ENCODE measurements around the gene POLR2M. TPM values are rescaled to one million over a fixed set of nuclear protein-coding genes. Genes with fewer than 3 reads are reported as not detected.
A peak's percentile ranks its signal among the peaks of the same experiment; 100 is the strongest.

The POLR2M gene
- total RNA-seq, 1 experiment from 2014 or later, result 238 TPM

DNA sequence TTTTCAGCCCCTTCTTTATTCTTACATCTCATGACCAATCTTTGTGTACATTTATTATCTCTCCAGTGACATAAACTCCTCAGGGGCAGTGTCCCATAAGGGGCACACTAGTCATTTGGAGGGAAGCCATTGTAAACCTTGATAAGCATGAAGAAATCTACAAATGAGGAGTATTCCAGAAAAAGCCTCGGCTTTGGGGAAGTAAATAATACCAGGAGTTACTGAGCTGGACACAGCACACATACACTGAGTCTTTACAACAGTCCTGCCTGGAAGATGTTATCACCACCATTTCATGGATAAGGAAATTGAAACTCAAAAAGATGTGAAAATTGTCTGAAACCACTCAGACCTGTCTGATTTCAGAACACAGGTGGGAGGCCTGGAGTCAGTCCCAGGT, 15.4 kb upstream of the POLR2M start:
- DNase-seq (ENCODE audit: low read depth), result no peak

DNA sequence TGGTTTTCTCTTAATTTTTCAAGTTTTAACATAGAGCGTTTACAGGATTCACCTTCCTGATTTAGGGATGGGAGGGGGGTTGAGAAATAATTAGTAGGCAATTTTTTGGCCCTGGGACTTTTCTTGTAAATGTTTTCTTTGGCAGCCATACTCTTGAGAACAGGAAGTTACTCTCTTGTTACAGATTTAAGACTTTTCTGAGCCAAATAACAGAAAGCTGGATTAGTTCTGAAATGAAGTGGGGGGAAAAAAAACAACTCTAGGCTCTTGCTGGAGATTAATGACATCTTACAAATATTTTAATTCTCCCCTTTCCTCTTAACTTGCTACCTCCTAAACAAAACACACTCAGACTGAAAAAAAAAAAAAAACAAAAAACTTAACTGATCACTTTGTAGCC, 13.8 kb upstream of the POLR2M start:
- DNase-seq (ENCODE audit: low read depth), result peak; percentile 42

DNA sequence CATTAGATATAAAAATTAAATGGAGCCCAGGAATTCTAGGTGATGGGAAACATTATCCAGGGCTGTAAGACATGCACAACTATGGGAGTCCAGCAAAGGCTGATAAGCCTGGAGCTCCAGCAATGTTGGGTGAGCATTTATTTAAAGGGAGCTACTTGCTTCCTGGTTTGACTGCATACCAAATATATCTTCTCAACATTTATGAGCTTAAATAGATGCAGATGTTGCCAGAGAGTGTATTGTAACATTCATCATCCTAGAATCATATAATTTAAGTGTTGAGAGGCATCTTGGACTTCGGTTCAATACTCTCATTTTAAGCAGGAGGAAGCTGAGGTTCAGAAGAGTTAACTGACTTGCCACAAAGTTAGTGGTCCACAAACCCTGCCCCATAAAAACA, 12.2 kb upstream of the POLR2M start:
- DNase-seq (ENCODE audit: low read depth), result no peak

DNA sequence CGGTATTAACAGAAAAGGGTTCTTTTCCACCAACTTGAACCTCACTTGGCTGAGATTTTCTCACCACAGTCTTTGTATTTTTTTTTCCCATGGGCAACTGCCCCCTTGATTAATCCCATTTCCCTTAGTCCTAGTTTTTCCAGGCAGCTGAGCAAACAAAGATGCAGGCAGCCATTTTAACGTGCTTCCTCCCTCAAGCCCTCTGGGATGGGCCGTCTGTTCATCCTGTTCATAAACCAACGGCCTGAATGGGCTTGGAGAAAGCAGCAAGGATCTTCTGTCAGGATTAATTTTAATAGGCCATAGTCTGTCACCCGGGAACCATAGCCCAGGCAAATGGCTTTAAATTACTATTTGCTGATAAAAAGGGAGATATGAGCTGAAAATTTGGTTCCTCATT, 10.4 kb upstream of the POLR2M start:
- DNase-seq (ENCODE audit: low read depth), result no peak

DNA sequence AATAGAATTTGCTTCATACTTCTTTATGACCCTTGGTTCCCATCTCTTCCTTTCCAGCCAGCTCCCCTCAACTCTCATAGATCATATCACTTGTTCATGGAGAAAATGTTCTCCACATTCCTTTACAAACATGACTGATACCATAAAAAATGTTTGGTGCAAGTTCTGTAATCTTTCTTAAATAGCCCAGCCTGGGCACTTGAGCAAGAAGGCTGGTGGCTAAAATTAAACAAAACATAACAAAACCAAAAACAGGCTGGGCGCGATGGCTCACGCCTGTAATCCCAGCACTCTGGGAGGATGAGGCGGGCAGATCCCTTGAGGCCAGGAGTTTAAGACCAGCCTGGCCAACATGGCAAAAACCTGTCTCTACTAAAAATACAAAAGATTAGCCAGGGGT, 8.9 kb upstream of the POLR2M start:
- peak; percentile 50 for DNase-seq (ENCODE audit: low read depth)

DNA sequence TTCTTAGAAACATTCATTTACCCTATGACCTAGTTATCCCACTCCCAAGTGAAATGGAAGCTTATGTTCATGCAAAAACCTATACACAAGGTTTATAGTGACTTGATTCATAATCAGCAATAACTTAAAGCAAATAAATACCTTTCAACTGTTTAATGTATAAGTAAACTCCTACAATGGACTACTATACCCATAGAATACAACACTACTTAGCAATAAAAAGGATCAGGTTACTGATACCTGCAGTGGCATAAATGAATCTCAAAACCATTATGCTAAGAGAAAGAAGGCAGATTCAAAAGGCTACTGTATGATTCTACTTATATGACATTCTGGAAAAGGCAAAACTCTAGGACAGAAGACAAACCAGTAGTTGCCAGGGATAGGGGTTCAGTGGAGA, 8.3 kb upstream of the POLR2M start:
- DNase-seq (ENCODE audit: low read depth), result no peak

DNA sequence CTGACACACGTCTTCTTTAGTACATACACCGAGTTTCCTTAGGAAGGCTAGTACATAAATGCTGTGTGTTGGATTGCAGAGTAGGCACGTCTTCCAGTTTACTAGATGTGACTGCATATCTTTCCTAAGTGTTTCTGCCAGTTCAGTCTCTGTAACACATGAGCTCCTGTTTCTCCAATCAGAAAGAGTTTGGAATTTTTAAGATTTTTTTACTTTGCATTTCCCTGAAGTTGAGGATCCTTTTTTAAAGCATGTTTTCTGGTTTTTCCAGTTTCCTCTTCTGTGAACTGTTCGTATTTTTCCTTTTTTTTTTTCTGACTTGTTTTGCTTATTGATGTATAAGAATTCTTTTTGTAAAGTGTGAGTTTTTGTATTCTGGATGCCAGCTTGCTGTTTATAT, 7.5 kb upstream of the POLR2M start:
- no peak for DNase-seq (ENCODE audit: low read depth)

DNA sequence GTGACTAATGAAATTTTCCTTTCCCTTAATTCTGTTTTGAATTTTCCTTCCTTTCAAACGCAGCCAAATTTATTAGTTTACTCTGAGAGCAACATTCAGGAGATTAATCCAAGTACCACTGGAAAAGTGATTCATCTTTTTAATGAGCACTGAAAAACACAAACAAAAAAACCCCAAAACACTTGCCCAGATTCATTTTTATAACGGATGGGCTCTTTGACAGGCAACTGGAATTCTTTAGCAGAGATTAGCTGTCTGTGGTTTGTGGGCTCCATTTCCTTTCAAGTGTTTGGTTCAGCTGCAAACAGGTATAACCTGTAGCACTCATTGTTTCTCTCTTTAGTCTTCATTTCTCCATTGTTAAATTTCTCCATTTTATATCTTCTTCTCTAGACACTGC, 3.1 kb upstream of the POLR2M start:
- peak; percentile 88 for DNase-seq (ENCODE audit: low read depth)

DNA sequence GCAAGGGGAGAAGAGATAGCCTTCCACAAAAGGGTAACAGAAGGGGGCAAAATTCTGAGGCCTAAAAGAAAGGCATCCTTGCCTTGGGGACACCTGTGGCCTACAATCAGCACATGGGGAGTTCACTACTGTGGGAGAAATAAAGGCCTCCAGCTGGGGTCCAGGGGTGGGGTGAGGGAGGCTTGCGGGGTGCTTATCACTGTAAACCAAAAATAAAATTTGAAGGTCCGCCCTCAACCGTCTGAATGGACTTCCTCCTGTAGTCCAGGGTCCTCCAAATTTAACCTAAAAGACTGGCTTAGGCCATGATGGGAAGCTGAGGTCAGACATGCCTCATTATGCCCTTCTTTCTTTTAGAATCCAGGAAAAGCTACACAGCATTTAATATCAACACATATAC, 2.1 kb upstream of the POLR2M start:
- no peak for DNase-seq (ENCODE audit: low read depth)

DNA sequence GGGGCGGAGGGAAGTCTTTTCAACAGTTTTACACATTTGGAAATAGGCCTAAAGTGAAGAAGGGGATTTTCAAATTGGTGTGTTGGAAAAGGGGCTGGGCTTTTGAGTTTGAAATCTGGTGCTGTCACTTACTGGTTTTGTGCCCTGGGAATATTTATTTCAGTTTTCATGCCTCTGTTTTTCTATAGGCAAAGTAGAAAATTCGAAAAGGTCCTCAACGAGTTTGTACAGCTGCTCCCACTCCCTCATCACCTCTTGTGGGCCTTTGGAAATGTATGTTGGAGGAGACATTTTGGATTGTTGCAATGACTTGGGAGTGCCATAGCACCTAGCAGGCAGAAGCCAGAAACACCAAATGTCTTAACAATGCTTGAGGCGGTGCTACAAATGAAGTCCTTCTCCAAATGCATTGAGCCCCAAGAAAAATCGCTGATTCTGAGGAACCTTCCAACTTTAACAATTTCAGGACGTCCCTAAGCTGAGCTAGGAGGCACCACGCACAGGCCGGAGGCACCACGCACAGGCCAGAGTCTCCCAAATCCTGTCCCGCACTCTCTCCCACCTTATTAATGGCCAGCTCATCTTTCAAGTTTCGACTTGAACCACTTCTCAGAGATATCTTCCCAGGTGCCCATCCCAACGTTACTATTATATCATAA, 639 bp upstream of the POLR2M start:
- DNase-seq (ENCODE audit: low read depth), result no peak

DNA sequence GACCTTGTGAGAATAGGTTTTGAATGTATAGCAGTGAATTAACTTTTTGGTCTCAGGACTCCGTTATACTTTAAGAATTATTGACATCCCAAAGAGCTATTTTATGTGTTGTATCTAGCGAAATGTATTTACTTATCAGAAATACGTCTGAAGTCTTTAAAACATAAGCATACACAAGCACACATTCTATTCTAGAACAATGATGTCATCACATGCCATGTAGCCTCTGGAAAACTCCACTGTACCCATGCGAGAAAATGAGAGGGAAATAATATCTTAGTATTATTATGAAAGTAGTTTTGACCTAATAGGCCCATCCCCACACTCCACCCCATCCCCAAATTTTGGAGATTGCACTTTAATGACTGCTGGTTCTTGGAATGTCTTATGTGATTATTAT, 1.5 kb downstream of the POLR2M start:
- DNase-seq (ENCODE audit: low read depth), result no peak

DNA sequence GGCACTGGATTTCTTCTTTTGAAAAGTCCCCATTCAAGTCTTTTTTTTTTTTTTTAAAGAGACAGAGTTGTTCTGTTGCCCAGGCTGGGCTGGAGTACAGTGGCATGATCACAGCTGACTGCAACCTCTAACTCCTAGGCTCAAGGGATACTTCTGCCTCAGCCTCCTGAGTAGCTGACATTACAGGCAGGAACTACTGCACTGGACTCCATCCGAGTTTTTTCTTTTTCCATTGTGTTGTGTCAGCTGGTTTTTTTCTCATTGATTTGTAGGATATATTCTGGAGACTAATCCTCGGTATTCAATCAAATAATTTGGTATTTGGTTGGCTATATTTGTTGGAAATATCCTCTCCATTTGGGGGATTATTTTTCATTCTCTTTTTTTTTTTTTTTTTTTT, 11.8 kb downstream of the POLR2M start:
- no peak for DNase-seq (ENCODE audit: low read depth)

DNA sequence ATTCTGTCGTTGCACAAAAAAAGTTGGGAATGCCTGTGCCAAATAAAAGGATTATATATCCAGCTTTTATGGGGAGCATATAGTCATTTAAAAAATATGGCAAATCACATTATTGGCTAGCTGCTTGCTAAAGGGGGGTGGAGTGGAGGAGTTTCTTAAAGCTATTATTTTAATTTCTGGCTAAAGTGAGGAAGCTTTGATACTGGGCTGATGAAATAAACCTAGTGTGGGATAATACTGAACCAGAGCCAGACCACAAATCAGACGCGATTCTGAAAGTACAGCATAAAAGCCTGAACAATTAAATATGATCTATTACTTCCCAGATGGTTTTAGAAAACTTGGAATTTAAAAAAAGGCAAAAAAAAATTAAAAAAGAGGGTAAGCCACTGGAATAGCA, 14.4 kb downstream of the POLR2M start:
- no peak for DNase-seq (ENCODE audit: low read depth)

DNA sequence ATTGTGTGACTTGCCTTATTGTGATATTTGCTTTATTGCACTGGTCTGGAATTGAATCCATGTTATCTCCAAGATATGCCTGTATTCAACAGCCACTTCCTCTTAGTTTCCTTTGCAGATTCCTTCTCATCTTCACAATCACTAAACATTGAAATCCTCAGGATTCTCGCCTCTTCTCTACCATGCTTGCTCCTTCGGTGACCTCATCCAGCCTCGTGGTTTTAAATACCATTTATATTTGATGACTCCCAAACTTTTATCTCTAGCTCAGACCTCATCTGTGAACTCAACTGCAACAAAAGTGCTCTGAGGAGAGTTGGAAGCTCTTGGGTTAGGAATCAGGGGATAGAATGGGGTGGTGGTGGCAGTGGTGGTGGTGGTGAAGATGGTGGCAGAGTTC, 19.9 kb downstream of the POLR2M start:
- peak; percentile 45 for DNase-seq (ENCODE audit: low read depth)

DNA sequence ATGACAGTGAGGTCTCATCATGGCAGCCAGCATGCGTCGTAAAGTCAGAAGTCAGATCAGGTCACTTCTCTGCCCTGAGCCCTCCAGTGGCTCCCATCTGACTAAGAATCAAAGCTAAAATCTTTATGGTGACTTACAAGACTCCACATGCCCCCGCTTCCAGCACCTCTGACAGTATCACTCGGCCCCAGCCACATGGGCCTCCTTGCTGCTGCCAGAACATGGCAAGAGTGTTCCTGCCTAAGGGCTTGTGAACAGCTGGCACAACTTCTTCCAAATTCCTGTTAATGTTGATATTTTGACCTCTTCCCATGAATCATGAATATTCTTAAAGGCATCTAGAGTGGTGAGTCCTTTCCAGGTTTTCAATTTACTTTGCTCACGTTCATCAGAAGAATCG, 20.5 kb downstream of the POLR2M start:
- DNase-seq (ENCODE audit: low read depth), result peak; percentile 69

DNA sequence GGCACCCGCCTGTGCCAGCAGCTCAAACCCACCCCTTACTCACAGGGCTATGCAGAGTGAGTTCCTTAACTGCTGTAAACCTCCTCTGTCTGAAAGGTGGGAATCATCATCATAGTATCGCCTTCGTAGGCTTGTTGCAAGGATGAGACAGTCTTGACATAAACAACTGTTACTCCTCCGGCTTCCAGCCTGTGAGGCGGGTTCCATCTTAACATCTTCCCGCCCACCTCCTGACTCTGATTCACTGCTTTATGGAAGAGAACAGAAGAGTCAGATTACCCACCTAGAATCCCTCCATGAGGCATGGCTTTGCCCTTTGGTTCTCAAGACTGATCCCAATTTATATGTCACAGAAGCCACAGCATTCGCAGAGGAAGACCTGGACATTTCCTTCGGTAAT, 21.9 kb downstream of the POLR2M start:
- no peak for DNase-seq (ENCODE audit: low read depth)

DNA sequence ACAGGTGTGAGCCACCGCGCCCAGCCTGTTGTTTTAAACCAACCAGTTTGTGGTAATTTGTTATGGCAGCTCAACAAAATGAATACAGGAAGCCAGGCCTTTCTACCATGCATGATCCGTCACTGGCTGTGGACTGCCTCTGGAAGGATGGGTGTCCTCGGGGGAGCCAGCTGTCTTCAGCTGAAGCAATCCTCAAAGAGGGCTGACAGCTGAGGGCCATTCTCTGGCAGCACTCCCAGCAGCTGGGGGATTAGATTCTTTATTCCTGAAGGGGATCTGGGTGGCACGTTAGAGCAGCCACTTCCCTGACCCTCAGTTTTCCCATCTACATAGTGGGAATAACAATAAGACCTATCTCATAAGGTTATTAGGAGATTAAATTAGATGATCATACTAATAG, 24.4 kb downstream of the POLR2M start:
- DNase-seq (ENCODE audit: low read depth), result no peak

DNA sequence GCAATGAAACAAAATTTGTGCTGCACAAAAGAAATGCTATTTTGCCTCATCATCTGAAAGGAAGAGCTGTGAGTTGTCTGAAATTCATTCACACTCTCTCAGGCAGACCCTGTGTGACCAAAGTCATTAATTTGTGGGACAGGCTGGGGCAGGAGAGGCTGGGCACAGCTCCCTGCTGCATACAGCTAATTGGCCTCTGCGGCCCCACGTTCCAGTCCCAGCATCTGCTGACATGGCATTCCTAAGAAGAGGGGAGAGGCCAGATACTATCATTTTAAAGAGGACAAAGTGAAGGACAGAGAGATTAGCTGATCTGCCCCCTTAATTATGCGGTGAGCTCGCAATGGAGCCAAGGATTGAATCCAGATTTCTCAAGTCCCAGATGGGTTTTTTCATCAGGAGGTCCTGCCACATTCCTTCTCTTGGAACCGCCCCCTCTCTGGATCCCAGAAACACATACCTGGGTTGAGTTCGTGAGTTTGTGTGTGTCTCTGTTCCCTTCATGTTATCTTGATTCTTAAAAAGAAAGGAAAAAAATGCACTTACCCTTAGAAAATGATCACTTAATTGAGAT, 25.1 kb downstream of the POLR2M start:
- no peak for DNase-seq (ENCODE audit: low read depth)

DNA sequence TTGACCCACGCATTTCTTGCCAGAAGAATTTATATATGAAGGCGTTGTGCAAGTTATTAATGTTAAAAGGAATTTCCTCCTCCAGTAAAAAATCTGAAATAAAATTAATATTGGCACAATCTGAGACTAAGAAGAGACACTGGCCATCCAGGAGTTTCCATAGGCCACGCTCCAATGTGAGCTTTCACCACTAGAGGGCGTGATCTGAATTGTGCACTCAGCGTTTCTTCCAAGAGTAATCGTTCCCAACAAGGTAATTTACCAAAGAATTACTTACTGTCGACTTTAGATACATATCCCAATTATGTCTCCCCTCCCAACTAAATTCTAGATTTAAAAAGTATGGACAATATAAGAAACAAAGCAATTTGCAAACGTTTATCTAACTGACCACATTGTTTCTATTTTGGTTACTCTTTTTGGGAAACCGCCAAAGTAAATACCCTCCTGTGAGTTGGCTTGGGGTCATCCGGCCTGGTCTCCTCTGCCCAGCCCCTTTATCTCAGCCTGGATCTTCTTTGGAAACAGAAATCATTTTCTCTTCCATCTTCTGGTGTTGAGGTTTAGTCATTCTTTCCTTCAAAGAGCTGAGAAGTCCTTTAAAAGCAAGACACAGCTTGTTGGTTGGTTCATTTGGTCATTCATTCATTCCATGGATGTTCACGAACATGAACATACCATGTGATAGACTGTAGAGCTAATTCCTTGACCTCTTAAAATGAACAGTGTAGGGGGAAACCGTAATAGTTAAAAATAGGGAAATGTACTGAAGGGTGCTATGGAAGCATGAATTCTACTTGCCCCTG, 26.2 kb downstream of the POLR2M start:
- DNase-seq (ENCODE audit: low read depth), result peak; percentile 62

DNA sequence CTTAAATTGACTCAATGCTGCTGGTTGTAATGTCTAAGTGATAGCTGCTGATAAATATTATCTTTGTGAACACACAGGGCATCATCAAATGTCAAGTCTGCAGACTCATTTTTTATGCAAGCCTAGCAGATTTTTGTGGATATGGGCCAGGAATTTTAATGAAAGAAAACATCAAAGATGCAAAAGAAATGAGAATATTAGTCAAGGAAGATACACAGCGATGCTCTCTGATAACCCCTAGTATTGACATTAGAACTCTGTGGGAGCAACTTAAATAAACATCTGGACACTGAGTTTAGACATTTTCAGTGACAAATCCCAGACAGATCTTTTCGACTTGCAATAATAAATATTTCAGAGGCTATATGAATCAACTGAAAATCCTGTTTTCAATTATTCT, 28.3 kb downstream of the POLR2M start:
- no peak for DNase-seq (ENCODE audit: low read depth)

DNA sequence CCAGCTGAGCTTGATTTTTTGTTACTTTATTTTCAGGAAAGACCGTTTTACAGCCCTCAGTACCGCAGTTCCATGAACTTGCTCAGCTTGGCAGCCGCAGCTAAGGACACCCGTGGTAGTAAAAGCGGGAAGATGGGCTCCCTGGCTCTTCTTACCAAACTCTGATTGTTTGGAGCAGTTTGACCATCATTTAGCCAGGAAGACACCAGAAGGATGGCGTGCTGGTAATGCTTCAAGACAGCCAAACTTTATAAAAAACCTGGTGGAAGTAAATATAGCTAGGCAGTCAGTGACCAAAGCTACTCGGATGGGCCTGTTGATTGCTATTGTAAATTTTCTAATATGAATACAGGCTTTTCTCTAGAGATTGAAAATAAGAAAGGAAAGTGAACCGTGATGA, 28.9 kb downstream of the POLR2M start:
- DNase-seq (ENCODE audit: low read depth), result no peak

DNA sequence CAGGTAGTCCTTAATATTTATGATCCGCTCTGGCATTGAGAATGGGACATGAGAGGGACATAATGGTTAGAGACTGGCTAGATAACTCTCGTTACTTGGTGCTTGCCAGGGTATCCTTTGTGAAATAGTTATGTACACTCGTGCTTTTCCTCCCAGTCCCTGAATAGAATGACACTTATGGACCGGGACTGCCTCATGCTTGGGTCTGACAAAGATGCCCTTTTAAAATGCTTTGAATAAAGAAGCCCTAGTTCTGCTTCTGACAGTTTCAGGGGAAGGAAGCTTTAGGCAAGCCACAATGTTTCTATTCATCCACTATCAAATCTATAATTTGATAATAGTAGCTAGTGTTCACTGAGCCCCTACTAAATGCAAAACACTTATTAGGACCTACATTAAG, 29.4 kb downstream of the POLR2M start:
- no peak for DNase-seq (ENCODE audit: low read depth)

DNA sequence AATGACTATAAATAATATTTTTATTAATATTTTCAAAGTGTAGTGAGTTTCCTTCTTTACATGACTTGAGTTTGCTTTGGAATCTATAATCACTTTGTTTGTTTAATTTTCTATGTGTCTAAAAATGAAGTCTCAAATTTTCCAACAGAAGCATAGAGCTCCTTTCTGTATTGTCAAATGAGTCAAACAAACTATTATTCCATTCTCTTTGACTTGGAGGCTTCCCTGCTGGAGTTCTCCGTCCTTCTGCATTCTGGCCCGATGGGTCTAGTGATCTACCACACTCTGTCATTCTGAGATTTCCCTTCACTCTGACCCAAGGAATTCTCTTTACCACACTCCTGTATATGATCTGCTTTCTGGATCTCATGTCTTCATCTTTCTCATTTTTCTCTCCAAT, 30.1 kb downstream of the POLR2M start:
- no peak for DNase-seq (ENCODE audit: low read depth)

Measured in M059J (cell line).